ENCODE measurements around the gene RSAD1.

RSAD1 gene

DNA sequence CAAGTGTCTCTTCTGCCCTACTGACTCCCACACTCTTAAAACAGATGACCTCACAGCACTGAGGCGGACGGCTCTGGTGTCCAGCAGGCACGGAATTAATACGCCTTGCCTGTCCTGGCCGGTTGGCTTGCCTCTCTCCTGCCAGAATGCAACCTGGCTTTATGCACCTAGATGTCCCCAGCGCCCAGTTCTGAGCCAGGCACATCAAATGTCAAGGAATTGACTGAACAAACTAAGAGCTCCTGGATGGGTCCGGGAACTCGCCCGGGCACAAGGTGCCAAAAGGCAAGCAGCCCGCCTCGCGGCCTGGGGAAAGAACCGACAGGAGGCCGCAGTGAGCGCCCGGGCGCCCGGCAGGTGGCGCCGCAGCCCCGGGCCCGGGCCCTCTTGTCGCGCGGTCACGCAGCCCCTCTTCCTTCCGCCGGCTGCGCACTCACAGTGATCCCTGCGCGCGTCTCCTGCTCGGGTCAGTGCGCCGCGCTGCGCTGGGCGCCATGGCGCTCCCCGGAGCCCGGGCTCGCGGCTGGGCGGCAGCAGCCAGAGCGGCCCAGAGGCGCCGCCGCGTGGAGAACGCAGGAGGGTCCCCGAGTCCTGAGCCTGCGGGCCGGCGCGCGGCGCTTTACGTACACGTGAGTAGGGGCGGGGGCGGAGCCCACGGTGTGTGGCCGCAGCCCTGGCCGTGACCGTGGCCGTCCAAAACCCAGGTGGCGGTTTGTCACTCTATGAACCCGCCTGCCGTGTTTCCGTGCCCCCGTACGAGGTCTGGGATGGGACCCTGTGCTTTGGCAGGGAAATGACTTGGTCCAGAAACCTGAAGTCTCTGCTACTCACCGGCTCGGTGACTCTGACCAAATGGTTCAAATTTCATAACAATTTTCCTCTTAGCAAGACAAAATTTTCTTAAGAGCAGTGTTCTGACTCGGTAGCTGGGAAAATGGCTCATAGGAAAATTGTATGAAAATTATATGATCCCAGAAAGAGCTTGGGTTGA is at the start of gene RSAD1:
TSS of gene RSAD1 (plus strand) at position 470 of the 991 bp plus-strand sequence. CDS start at position 495, 25 bp downstream.
- FAIRE-seq = no peak

DNA sequence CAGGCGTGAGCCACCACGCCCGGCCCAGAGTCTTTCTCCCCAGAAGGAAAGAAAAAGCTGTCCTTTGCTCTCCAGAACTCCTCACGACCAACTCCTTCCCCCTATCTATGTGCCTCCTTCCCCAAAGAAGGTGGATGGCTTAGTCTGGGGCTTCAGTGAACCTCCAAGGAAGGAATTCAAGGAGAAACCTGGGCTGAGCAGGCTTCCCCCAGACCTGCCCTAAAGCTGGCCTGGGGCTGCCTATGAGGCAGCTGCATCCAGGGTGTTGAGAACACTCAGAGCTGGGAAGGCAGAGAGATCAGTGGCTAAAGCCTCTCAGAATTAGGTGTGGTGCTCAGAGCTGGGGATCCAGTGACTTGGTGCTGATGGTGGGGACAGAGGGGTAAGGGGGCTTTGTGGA is 48.9 kb upstream of the RSAD1 start:
- FAIRE-seq = no peak

DNA sequence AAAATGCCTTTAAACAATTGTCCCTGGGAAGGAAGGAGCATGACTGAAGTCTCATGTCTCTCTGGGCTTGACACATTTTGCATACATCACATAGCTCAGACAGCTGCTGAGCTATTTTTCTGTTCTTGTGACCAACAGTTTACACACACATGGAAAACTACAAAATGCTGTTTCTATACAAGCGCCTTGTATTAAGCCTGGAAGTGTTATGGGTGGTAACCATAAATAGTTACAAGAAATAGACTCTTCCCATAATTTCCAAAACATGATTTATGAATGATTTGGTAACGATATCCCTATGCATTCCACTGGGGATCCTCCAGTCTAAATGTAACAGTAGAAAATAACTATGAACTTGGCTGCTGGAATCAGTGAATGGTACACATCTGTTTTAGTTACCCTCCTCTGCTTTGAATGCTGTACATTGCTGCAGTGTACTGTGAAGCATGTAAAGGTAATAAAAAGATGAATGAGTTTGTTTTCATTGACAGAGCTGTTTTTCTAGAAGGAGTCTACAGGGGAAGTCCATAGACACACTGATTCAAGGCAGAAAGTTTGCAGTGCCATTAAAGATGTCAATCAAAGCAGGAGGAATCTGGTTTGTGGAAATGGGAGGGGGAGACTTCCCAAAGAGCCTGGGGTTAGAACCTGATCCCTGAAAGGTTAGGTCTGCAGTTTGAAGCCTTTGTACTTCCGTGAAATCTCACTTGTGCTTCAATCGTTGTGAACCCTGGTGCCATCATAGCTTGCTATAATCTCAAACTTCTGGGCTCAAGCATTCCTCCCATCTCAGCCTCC is 47.6 kb upstream of the RSAD1 start:
- no peak for FAIRE-seq

DNA sequence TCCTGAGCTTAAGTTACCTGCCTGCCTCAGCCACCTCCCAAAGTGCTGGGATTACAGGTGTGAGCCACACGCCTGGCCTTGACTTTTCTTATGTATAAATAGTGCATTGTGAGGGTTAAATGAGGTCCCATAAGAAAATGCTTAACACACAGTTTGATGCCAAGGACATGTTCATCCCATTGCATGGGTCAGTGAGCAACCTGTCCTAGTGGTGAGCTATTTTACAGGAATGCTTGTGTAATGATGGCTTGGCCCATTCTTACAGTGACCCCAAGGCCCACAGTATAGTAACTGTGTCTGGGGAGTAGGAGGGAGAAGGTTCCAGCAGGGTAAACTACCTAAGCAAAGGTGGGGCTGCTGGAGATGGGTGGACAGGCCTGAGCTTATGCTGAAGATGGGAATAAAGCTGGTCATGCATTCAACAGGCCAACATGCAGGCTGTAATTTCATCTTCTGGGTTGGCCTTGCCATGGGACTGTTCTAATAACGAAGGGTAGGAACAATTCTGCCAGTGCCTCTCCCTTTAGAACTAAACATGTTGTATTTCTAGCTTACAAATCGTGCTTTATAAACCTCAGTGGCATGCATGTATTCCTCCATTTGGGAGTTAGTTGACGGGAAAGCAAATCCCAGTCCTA is 46.4 kb upstream of the RSAD1 start:
- FAIRE-seq = no peak

DNA sequence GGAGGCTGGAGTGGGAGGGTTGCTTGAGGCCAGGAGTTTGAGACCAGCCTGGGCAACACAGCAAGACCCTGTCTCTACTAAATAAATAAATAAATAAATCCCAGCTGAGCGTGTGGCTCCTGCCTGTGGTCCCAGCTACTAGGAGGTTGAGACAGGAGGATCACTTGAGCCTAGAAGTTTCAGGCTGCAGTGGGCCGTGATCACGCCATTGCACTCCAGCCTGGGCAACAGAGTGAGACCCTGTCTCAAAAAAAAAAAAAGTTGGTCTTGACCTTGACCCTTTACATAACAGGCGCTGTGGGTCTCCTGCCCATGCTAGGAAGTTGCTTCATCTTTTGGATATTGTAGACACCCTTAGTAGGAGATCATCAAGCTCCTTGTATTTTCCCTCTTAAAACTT is 41.3 kb upstream of the RSAD1 start:
- FAIRE-seq = no peak

DNA sequence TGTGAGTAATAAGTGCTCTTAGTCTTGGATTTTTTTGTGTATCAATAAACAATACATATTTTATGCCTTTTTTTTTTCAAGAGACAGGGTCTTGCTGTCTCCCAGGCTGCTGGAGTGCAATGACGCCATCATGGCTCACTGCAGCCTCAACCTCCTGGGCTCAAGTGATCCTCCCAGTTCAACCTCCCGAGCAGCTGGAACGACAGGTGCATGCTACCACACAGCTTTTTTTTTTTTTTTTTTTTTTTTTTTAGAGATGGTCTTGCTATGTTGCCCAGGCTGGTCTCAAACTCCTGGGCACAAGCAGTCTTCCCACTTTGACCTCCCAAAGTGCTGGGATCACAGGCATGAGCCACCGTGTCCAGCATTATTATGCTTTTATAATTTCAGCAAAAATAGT is 39.7 kb upstream of the RSAD1 start:
- no peak for FAIRE-seq

DNA sequence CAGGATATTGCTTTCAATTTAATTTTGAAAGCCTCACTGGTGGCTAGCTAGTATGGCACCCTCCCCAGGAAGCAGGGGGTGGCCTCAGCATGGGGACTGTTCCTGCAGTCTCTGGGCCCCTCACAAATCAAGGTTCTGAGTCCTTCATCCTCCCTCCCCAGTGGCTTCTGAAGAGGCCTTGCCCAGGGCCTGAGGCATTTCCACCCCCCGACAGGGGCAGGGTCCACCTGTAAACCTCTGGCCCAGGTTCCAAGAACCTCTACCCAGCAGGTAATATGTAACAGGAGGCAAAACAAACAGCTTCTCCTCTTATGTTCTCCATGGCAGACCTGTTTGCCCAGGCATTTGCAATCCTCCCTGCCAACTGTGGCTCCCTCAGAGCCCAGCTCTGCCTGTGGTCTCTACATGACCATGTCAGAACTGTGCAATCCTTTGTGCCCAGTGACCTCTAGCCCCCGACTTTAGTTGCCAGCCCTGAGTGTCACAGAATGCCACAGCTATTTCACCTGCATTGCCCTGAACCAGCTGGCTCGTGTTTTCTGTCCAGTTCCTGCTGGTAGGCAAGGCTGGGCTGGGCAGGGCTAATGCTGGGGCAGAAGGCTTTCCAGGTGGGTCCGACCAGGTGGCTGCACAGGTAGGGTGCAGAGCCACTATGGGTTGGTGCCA is 38.4 kb upstream of the RSAD1 start:
- FAIRE-seq = no peak

DNA sequence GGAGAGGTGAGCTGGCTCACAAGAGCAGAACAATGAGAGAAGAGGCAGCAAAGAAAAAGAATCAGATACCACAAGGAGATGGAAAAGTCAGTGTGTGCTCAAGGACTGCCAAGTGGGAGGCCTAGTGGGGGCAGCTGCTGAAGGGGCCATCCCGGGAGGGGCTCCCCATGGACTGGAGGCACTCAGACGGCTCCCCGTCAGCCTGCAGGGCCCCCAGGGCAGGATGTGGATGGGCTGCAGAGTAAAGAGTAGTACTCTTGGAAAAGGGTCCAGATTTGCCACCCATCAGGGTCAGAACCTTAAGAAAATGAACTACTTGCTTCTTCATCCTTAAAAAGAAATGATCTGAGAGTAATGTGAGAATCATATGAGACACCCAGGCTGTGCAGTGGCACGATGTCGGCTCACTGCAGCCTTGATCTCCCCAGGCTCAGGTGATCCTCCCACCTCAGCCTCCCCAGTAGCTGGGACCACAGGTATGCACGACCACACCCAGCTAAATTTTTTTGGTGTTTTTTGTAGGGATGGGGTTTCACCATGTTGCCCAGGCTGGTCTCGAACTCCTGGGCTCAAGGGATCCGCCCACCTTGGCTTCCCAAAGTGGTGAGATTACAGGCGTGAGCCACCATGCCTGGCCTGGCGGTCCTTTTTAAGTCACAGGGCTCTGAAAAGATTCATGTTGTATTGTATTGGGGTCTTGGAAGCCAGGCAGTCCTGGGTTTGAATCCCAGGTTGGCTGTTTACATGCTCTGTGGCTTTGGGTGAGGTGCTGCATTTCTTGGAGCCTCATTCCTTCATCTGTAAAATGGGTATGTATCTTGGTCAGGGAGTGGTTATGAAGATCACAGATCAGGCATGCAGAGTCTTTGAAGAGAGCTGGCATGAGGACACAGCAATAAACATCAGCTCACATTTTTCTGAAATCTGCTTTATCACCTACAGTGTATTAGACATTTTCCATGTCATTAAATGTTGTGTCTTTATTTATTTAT is 37.5 kb upstream of the RSAD1 start:
- FAIRE-seq = no peak

DNA sequence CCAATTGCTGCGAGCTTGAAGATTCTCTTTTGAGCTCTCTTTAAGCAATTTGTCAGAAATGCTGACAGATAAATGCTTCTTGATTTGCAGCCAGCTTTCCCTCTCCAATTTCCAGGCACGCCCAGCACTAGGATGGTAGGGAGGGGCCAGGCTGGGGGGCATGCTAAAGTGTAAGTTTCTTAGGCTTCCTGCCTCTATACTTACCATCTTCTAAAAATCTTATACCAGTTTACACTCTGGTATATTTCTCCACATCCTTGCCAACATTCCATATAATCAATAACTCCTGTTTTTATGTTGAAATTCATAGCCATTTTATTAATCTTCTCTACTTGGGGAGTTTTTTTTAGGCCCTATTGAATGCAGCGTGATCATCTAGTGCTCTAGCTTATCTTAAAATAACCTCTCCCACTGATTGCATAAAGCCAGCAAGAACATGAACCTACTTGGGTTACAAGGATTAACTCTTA is 35.1 kb upstream of the RSAD1 start:
- FAIRE-seq = no peak

DNA sequence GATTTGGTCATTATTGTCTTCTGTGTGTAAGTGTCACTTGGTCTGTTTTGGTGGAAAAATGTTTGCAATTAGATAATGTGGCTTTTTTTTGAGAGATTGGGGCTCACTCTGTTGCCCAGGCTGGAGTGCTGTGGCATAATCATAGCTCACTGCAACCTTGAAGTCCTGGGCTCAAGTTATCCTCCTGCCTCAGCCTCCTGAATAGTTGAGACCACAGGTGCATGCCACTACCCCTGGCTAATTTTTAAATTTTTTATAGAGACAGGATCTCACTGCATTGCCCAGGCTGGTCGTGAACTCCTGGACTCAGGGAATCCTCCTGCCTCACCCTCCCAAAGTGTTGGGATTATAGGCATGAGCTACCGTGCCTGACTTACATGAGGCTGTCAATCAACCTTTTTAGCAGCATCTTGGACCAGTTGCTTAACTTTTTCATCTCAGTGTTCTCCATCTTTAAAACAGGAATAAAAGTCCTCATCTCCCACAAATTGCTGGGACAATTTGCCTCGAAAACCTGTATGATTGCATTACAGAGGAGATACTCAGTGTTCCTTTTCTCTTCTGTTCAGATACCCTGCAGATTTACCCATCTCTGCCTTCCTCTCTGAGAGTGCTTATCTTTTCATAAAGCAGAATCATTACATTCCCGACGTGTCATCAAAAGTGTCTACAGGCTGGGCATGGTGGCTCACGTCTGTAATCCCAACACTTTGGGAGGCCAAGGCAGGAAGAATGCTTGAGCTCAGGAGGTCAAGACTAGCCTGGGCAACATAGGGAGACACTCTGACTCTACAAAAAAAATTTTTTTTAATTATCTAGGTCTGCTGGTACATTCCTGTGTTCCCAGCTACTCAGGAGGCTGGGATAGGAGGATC is 33.6 kb upstream of the RSAD1 start:
- no peak for FAIRE-seq

DNA sequence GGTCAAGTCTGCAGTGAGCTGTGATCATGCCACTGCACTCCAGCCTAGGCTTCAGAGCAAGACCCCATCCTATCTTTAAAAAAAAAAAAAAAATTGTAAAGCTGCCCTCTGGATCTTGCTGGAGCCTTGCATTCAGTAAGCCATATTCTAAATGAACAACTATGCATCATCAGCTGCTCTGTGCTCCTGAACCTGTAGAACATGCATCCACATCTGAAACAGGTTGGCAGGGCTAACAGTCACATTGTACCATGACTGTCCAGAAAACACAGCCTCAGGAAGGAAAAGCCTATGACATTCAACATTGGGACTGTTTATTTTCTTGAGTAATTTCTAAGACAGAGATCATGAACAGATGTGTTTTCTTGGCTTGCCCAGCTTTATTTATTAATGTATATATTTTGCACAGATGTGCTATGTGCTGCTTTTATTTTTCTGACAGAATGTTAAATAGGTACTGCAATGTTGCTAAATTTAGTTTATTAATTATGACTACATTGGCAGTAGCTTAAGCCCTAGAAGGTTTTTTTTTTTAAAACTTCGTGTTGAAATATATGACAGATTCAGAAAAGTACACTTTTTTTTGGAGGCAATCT is 32.8 kb upstream of the RSAD1 start:
- FAIRE-seq = no peak

DNA sequence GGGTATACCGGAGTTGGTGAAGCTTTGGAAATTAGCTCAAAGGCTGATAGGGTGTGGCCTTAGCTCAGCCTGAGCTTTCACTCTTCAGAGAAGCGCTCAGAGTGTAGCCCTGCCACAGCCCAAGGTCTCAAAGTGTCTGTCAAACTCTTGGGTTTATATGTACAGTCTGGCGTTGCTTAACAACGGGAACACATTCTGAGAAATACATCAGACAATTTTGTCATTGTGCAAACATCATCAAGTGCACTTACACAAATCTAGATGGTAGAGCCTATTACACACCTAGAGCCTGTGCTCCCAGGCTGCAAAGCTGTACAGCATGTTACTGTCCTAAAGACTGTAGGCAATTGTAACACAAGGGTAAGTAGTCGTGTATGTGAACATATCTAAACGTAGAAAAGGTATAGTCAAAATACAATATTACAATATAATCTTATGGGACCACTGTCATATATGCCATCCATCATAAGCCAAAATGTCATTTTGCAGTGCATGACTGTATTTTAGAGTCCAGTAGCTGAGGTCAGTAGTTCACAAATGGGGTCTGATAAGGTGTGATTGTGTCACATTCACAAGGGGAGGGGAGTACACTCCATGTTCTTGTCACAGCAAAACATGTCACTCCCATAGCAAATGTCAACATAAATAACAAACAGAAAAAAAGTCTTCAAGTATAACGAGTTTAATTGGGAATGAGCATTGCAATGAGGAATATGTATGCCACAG is 30.6 kb upstream of the RSAD1 start:
- no peak for FAIRE-seq

DNA sequence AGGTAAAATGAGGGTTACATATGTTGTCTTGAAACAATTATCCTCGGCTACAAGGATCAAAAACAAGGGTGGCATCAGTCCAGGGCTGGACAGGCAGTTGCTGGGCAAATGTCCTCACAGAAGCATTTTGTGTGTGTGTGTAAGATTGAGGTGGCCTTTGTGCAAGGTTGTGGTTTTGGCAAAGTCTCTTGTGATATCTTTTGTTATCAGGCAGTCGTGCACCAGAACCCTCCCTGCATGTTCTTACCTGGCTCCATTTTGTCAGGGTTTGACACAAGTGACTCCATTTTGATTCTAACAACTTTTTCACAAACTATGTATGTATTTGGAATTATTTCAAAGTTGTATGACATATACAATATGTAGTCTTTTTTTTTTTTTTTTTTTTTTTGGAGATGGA is 30.0 kb upstream of the RSAD1 start:
- FAIRE-seq = no peak

DNA sequence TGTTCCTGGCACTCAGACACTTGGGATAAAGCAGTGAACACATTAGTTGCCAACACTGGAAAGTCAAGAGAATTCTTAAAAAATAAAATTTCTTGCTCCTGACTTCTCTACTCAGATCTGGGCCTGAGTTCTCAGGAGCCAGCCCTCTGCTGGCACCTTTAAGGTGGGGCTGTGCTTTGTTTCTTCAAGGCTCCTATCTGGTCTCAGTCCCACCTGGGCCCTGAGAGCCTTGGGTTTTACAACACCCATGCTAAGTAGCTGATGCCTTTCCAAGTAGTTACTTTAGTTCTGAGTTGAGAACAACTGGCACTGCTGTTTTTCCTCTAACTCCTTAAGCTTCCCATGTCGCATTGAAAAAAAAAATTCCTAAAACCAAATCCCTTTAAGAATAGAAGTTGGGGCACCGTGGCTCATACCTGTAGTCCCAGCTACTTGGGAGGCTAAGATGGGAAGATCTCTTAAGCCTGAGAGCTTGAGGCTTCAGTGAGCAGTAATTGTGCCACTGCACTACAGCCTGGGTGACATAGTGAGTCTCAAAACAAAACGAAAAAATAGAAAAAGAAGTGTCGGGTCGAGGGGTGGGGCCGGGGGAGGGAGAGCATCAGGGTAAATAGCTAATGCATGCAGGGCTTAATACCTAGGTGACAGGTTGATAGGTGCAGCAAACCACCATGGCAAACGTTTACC is 26.6 kb upstream of the RSAD1 start:
- FAIRE-seq = no peak

DNA sequence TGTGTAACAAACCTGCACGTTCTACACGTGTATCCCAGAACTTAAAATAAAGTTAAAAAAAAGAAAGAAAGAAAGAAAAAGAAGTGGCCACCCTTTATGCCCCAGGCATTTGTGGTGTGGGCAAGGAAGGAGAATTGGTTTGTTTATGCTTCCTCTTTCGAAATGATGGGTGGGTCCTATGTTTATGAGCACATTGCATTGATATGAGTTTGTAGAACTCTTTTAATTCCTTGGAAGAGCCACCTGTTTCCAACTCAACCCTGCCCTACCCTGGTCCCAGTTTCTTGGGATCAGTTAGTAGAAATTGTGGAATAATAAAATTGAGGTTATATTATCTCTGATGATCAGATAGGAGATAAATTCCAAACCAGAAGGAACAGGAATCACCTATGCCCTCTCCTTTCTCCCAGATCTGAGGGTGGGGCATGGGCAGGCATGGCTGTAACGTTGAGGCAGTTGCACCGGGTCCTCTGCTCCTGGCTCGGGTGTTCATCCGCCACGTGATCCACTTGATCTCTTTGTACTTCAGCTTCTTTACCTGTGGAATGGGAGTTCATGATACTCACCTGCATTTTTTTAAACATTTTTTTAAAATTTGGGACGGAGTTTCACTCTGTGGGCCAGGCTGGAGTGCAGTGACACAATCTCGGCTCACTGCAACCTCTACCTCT is 25.9 kb upstream of the RSAD1 start:
- no peak for FAIRE-seq

DNA sequence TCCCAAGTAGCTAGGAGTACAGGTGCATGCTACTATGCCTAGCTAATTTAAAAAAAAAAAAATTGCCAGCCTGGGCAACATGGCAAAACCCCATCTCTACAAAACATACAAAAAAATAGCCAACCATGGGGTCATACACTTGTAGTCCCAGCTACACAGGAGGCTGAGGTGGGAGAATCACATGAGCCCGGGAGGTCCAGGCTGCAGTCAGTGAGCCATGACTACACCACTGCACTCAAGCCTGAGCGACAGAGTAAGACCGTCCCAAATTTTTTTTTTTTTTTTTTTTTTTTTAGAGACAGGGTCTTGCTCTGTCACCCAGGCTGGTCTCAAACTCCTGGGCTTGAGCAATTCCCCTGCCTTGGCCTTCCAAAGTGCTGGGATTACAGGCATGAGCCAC is 24.8 kb upstream of the RSAD1 start:
- no peak for FAIRE-seq

DNA sequence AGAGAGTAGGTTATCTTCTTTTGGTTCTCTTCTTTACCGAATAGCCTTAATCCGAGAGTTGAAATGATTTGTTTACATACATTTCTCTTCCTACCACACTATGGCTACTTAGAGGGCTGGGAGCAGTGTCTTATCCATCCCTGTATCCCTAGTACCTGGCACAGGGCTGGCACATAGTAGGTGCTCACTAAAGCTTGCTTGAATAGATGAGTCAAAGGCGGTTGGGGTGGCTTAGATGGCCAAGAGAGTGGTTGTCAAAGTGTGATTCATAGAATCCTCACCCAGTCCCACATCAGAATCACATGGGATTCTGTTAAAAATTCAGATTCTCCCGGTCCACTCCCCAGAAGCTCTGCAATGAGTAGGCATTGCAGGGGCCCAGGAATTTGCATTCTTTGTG is 21.0 kb upstream of the RSAD1 start:
- no peak for FAIRE-seq

DNA sequence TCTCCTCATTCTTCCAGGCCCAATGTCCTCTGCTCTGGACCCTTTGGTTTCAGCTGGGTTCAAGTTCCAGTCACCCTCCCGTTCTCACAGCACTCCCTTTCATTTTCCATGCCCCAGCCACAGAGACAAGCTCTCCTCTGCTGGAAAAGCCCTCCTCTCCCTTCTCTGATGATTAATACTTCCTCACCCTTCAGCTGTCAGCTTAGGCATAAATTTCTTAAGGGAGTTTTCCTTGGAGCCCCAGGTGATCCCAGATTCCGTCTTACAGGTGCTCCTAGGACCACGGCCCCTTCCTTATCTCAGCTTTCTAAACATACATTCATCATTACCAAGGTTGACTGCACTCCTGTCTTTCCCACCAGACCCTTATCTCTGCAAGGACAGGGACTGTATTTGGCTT is 20.4 kb upstream of the RSAD1 start:
- FAIRE-seq = no peak

All from G401.6 (cell line).